HG03469 (cell line): ENCODE measurements around the gene CNFN.
A peak's percentile ranks its signal among the peaks of the same experiment; 100 is the strongest.

Experiments used
- ATAC-seq: cut with Tn5 transposase; IDR thresholded peaks from one replicate; pipeline ENCODE4 v1.9.1; 2021; ENCODE audit warnings: mild to moderate bottlenecking, moderate library complexity, moderate number of reproducible peaks; ENCODE audit not compliant: unreplicated experiment

Gene CNFN, protein sequence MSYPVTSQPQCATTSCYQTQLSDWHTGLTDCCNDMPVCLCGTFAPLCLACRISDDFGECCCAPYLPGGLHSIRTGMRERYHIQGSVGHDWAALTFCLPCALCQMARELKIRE

GRCh38 chr19:42389899-42390298, at the start of gene CNFN:
TSS of gene CNFN (minus strand) at chr19:42390297. CDS start at chr19:42389037, 1,260 bp downstream.
- no peak for ATAC-seq

- ATAC-seq: no peak
Measured at GRCh38 chr19:42436006-42436405, 45.9 kb upstream of the CNFN start.

GRCh38 chr19:42435316-42435715, 45.2 kb upstream of the CNFN start:
- ATAC-seq: no peak

- ATAC-seq: no peak
Measured at GRCh38 chr19:42433503-42434260, 43.6 kb upstream of the CNFN start.

- ATAC-seq: no peak
Measured at GRCh38 chr19:42431486-42431885, 41.4 kb upstream of the CNFN start.

DNA sequence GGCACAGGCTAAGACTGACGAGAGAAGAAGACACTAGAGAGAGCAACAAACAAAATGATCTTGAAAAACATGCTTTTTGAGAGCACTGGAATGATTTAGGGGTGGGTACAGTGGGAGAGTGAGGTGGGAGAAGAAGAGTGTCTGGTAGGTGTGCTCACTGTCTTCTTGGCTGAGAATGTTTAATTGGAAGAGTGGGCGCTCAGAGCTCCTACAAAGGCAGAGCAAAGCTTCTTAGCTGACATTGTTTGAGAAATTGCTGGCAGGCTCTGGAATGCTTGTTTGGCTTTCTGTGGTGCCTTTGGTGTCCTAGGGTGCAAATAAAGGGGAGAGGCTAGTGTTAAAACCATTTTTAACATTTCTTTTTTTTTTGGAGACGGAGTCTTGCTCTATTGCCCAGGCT, 38.6 kb upstream of the CNFN start:
- ATAC-seq: no peak

- ATAC-seq: no peak
Measured at GRCh38 chr19:42427313-42427712, 37.2 kb upstream of the CNFN start, which contains the start of gene LIPE. TSS of gene LIPE (minus strand) at chr19:42427388. CDS start at chr19:42427149, 239 bp downstream.

DNA sequence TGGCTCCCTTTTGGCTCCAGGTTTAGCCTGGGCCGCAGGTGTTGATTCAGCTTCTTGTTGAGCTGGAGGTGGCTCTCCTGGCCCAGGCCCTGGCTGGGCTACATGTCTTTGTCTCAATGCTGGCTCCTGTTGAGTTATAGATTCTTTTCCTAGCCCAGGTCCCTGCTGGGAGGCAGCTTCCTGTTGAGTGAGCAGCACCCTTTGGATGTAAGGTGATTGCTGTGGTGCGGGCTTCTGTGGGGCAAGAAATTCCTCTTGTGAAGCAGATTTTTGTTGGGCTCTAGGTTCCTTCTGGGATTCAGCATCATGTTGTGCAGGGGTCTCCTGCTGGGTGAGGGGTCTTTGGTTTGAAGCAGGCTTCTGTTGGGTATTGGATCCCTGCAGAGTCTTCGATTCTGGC, 36.5 kb upstream of the CNFN start:
- ATAC-seq: no peak

DNA sequence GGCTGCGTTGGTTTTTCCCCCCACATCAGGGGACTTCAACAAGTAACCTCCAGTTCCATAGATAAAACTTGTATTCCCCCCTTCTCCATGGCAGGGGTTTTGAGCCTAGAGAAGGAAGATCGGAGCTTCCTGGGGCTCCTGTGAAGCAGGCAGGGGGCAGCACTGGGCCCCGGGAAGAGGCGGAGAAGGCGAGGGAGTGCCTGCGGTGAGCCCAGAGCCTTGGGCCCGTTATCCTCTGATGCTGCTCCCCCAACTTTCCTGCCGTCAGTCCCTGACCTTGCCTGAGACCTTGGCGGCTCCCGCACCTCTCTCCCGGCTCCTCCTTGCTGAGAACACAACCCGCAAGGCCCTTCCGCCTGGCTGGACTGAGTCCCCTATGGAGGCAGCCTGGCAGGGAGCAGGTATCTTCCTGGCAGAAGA, 34.6 kb upstream of the CNFN start:
- no peak for ATAC-seq

DNA sequence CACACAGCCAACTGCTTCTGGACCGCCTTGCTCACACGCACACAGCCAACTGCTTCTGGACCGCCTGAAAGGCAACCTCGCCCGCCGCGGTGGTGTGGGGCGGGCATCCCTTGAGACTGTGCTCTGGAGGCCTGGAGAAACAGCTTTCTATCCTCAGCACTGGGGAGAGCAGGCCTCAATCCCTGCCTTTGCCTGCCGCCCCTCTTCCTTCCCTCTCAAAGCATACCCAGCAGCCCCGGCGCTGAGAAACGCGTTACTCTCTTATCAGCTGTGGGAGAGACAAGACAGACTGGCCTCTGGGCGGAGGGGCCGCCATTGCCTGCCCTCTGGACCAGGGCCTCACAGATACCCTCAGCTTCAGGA, 34.2 kb upstream of the CNFN start:
- ATAC-seq: no peak

GRCh38 chr19:42423462-42424344, 33.6 kb upstream of the CNFN start:
- peak; percentile 61 for ATAC-seq

DNA sequence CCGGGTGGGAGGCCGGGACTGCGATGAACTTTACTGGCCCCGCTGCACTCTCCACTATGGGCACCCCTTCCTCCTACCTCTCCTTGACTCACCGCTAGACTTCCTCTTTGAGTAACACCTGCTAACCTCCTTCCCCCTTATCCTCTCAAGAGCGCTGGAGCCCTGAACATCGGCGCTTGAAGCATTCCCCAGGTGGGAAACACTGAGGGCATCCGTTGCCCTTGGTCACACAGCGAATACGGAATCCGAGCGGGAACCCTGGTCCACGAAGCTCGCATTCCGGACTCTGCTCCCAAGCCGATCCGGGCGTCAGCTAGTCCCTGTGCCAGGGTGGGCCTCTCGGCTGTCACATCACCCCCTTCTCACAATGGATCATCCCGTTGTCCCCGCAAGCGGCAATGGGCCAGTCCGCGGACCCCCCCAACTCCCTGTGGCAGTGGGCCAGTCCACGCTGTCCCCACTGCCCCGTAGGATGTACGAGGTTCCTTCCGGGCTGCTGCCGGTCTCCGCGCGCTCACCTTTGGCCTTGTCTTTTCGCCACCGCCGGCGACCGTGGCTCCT, 32.9 kb upstream of the CNFN start:
- peak; percentile 18 for ATAC-seq

GRCh38 chr19:42422092-42422900, 32.2 kb upstream of the CNFN start:
- no peak for ATAC-seq

GRCh38 chr19:42421591-42422031, 31.5 kb upstream of the CNFN start:
- ATAC-seq: no peak

DNA sequence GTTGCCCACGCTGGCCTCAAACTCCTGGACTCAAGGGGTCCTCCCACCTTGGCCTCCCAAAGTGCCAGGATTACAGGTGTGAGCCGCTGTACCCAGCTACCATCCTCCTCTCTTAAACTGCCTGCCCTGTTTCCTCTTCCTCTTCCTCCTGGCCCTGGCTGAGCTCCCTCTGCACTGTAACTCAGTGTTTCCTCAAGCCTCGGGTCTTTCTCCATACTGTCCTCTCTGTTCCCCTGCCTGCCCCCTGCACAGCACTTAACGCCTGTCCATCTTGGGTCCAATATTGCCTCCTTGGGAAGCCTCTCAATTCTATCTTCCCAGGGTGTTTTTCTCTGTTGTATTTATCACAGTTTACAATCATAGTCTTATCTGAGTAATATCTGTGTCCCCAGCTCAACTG, 31.0 kb upstream of the CNFN start:
- ATAC-seq: no peak

DNA sequence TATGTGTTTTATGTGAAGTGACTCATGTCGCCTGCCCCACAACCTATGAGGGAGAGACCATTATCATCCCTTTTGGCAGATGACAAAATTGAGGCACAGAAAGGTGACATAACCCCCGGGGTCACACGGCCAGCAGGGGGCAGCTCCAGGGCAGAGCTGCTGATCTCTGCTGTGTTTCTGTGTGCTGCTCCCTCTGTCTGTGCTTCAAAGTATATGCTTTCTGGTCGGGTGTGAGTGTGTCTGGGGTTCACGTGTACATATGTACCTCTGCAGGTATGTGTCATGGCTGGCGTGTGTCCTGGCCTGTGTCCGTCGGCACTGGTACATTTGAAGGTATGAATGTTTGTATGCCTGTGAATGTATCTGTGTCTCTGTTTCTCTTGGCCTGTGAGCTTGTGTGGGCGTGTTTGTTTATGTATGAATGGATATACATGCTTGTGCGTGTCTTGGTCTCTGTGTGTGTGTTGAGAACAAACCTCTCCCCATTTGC, 30.0 kb upstream of the CNFN start:
- ATAC-seq: no peak

DNA sequence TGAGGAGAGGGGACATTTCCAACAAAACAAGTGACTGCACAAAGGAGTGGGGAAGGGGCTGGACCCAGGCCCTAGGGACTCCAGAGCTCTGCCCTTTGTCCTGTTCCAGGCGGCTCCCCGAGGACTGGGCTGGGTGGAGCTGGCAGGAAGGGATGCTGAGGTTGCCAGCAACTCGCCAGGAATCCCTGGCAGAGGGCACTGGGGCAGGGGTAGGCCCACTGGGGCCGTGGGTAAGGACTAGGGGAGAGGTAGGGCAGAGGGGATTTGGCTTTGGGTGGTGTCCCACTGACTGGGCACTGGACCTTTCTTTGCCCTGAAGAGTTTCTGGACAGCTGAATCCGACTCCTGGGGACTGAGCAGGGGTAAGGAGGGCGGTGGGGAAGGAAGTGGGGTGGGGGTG, 29.2 kb upstream of the CNFN start:
- no peak for ATAC-seq

DNA sequence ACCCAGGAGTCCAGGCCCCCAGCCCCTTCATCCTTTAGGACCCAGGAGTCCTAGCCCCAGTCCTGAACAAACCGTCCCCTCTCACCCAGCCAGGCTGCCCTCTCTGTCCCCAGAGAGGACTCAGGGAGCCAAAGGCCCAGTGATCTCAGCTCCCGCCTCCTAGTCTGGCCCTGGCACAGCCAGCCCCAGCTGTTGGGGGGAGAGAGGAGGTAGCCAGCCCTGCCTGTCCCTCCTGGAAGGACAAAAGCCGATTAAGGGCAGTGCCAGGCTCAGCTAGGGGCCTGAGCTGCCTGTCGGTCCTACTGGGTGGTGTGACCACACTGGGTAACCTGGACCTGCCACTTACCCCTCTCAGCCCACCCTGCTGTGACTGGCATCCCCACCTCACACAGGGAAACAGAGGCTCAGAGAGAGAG, 22.6 kb upstream of the CNFN start:
- no peak for ATAC-seq

- no peak for ATAC-seq
Measured at GRCh38 chr19:42412227-42412626, 22.1 kb upstream of the CNFN start.

DNA sequence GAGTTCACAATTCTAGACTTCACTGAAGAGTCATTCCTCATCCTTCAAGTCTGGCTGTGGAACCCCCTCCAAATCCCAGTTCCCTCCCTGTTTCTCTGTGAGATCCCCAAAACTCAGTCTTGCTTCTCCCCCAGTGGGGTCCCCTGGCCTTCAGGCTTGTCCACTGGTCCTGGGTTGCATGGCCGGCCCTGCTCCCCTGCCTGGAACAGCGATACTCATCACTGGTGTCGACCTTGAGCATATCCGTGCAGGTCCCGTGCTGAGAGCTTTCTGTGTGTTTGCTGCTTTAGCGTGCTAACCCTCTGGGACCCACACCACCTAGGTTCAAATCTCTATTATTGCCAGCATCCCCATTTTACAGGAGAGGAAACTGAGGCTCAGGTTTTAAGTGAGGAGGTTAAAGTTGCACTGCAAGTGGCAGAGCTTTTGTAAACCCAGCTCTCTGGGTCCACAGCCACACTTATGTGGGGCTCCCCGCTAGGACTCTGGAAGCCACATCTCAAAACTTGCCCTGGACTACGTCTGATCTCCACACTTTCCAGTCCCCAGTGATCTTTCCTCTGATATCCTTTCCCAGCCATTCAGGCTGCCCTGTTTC, 21.6 kb upstream of the CNFN start:
- ATAC-seq: no peak
